Mesenchymal stem cell (in vitro differentiated cells and primary cell): ENCODE results near the gene SKIDA1.
"Not testable (repeated sequence)": the region's sequence is repeated elsewhere in the genome, so short reads cannot be mapped to it uniquely, and the experiment has no call there.

Experiments
- DNase-seq: peaks from one replicate; pipeline ENCODE4 v3.0.0-alpha.2; 2013
- H2AFZ ChIP-seq: one replicate; pipeline ENCODE4 v1.6.1; 2013; ENCODE audit warnings: low read depth, mild to moderate bottlenecking, control low read depth, inconsistent platforms, low read length, moderate library complexity
- H2AK5ac ChIP-seq: 2 replicates; pipeline ENCODE4 v1.6.1; 2013; ENCODE audit warnings: low read length, moderate library complexity, mild to moderate bottlenecking, inconsistent platforms; ENCODE audit not compliant: severe bottlenecking
- H2BK120ac ChIP-seq: one replicate; pipeline ENCODE4 v1.6.1; 2013; ENCODE audit warnings: low read depth, mild to moderate bottlenecking, inconsistent platforms, low read length, moderate library complexity
- H2BK12ac ChIP-seq, 2 experiments: one replicate each; pipeline ENCODE4 v1.6.1; 2013; ENCODE audit warnings: inconsistent platforms in 2 of 2, low read length in 2 of 2, mild to moderate bottlenecking in 2 of 2, moderate library complexity in 2 of 2, control low read depth in 1 of 2
- H2BK15ac ChIP-seq: one replicate; pipeline ENCODE4 v1.6.1; 2013; ENCODE audit warnings: mild to moderate bottlenecking, low read depth, inconsistent platforms; ENCODE audit not compliant: poor library complexity, severe bottlenecking
- H2BK5ac ChIP-seq: 2 replicates; pipeline ENCODE4 v1.6.1; 2013; ENCODE audit warnings: low read depth, mild to moderate bottlenecking, low read length, control low read depth, inconsistent platforms; ENCODE audit not compliant: poor library complexity, severe bottlenecking
- H3K14ac ChIP-seq, 2 experiments: one replicate each; pipeline ENCODE4 v1.6.1; 2013; ENCODE audit warnings: inconsistent platforms in 2 of 2, low read length in 2 of 2, control low read depth in 1 of 2, mild to moderate bottlenecking in 1 of 2, moderate library complexity in 1 of 2
- H3K18ac ChIP-seq, 2 experiments: one replicate each; pipeline ENCODE4 v1.6.1; 2013; ENCODE audit warnings: inconsistent platforms in 2 of 2, low read length in 2 of 2, control low read depth in 1 of 2, low read depth in 1 of 2, mild to moderate bottlenecking in 1 of 2
- H3K23ac ChIP-seq, 2 experiments: one replicate each; pipeline ENCODE4 v1.6.1; 2013; ENCODE audit warnings: inconsistent platforms in 2 of 2, low read length in 2 of 2, mild to moderate bottlenecking in 2 of 2, moderate library complexity in 2 of 2, control low read depth in 1 of 2
- H3K27ac ChIP-seq: 2 replicates; pipeline ENCODE4 v1.5.1; 2013; ENCODE audit warnings: mild to moderate bottlenecking, moderate library complexity, low read length, control low read depth, inconsistent platforms; ENCODE audit not compliant: poor library complexity, severe bottlenecking
- H3K27me3 ChIP-seq, 2 experiments: 2 replicates each; pipeline versions ENCODE4 v1.6.1 to v1.7.0; 2013; ENCODE audit warnings: low read length in 2 of 2, mild to moderate bottlenecking in 2 of 2, moderate library complexity in 2 of 2, control low read depth in 1 of 2, inconsistent platforms in 1 of 2; ENCODE audit not compliant: control insufficient read depth in 1 of 2, insufficient read depth in 1 of 2
- H3K36me3 ChIP-seq, 2 experiments: 2 replicates each; pipeline versions ENCODE4 v1.6.1 to v1.7.0; 2013; ENCODE audit warnings: low read length in 2 of 2, control low read depth in 1 of 2, inconsistent platforms in 1 of 2, low read depth in 1 of 2, mild to moderate bottlenecking in 1 of 2; ENCODE audit not compliant: insufficient read depth in 2 of 2, control insufficient read depth in 1 of 2
- H3K4ac ChIP-seq, 2 experiments: one replicate each; pipeline ENCODE4 v1.6.1; 2013; ENCODE audit warnings: inconsistent platforms in 2 of 2, low read length in 2 of 2, mild to moderate bottlenecking in 2 of 2, moderate library complexity in 2 of 2, control low read depth in 1 of 2, low read depth in 1 of 2
- H3K4me1 ChIP-seq: 2 replicates; pipeline ENCODE4 v1.6.1; 2013; ENCODE audit warnings: low read depth, low read length, control low read depth; ENCODE audit not compliant: control insufficient read depth, insufficient read depth
- H3K4me2 ChIP-seq: 2 replicates; pipeline ENCODE4 v1.6.1; 2013; ENCODE audit warnings: low read length, mild to moderate bottlenecking, inconsistent platforms; ENCODE audit not compliant: poor library complexity, severe bottlenecking
- H3K4me3 ChIP-seq, 2 experiments: 2 replicates each; pipeline versions ENCODE4 v1.5.1 to v1.7.0; 2013; ENCODE audit warnings: low read length in 2 of 2, mild to moderate bottlenecking in 2 of 2, control low read depth in 1 of 2, low read depth in 1 of 2; ENCODE audit not compliant: insufficient read depth in 1 of 2
- H3K79me1 ChIP-seq: replicated peaks from 2 replicates; pipeline ENCODE4 v1.6.1; 2013; ENCODE audit warnings: mild to moderate bottlenecking, control low read depth, low read length, inconsistent platforms; ENCODE audit not compliant: poor library complexity, severe bottlenecking
- H3K9ac ChIP-seq: 2 replicates; pipeline ENCODE4 v1.7.0; 2013; ENCODE audit warnings: mild to moderate bottlenecking, low read length, moderate library complexity
- H3K9me3 ChIP-seq: 2 replicates; pipeline ENCODE4 v1.7.0; 2013; ENCODE audit warnings: mild to moderate bottlenecking, low read length; ENCODE audit not compliant: control insufficient read depth
- H4K8ac ChIP-seq: one replicate; pipeline ENCODE4 v1.6.1; 2013; ENCODE audit warnings: inconsistent platforms, mild to moderate bottlenecking, low read length, moderate library complexity
- H4K91ac ChIP-seq: one replicate; pipeline ENCODE4 v1.6.1; 2013; ENCODE audit warnings: mild to moderate bottlenecking, low read length, inconsistent platforms
- WGBS: methylation state at CpG from one replicate; pipeline ENCODE4 v1.1.7; 2013; ENCODE audit warnings: mixed read lengths; 5-methylcytosine and 5-hydroxymethylcytosine counted together

The SKIDA1 gene

GRCh38 chr10:21558984-21559383, 33.5 kb upstream of the SKIDA1 start:
- not testable (repeated sequence) for H3K4me1 ChIP-seq, H3K4ac ChIP-seq, H4K8ac ChIP-seq, H3K9me3 ChIP-seq, DNase-seq, H2BK15ac ChIP-seq, H3K18ac ChIP-seq, H3K14ac ChIP-seq, H3K9ac ChIP-seq, H2BK12ac ChIP-seq, H2BK120ac ChIP-seq, H3K79me1 ChIP-seq, H3K4me2 ChIP-seq, H3K27ac ChIP-seq, H3K4me3 ChIP-seq, H3K27me3 ChIP-seq, H4K91ac ChIP-seq, H2BK5ac ChIP-seq, H3K23ac ChIP-seq, H2AFZ ChIP-seq, H2AK5ac ChIP-seq
- peaks cover 32 to 58% of the 10 kb centered on the region in 2 experiments for H3K36me3 ChIP-seq
- 99% methylated on average over 6 of the region's 7 CpGs for WGBS

- Histone ChIP-seq H2BK120ac (no peak overlapping the region), H2BK15ac (no peak overlapping the region), H2AK5ac (no peak overlapping the region), H3K79me1 (peaks cover 12% of the 10 kb centered on the region), H2AFZ (no peak overlapping the region), H3K4me2 (no peak overlapping the region), H3K27ac (no peak overlapping the region), H3K4me1 (peaks cover 3% of the 10 kb centered on the region), H3K27me3 (no peaks in the 10 kb centered on the region), H3K18ac (no peak overlapping the region), H3K9ac (no peak overlapping the region), H4K8ac (no peak overlapping the region), H3K9me3 (no peaks in the 10 kb centered on the region), H3K36me3 (peaks cover 41 to 78% of the 10 kb centered on the region in 2 experiments), H2BK5ac (no peak overlapping the region), H4K91ac (no peak overlapping the region), H2BK12ac (no peak overlapping the region), H3K4ac (no peak overlapping the region), H3K14ac (no peak overlapping the region), H3K4me3 (no peak overlapping the region), H3K23ac (no peak overlapping the region)
- no peak for DNase-seq
- WGBS = 92% methylated on average over 6 of the region's 8 CpGs
Measured at GRCh38 chr10:21556527-21556926, 31.0 kb upstream of the SKIDA1 start.

GRCh38 chr10:21552638-21553037, 27.2 kb upstream of the SKIDA1 start:
- H3K9me3 ChIP-seq = no peaks in the 10 kb centered on the region
- peaks cover 11% of the 10 kb centered on the region for H3K79me1 ChIP-seq
- WGBS = 94% methylated on average over 8 of the region's 8 CpGs
- no peaks in the 10 kb centered on the region for H3K27me3 ChIP-seq
- no peak overlapping the region for H3K14ac ChIP-seq
- H4K91ac ChIP-seq = no peak overlapping the region
- peaks cover 5% of the 10 kb centered on the region for H3K4me1 ChIP-seq
- no peak overlapping the region for H3K4ac ChIP-seq
- no peak overlapping the region for H2BK12ac ChIP-seq
- H2BK120ac ChIP-seq = no peak overlapping the region
- no peak overlapping the region for H2AFZ ChIP-seq
- no peak overlapping the region for H3K27ac ChIP-seq
- H4K8ac ChIP-seq = no peak overlapping the region
- no peak overlapping the region for H3K4me3 ChIP-seq
- H2BK15ac ChIP-seq = no peak overlapping the region
- no peak overlapping the region for H2AK5ac ChIP-seq
- H2BK5ac ChIP-seq = no peak overlapping the region
- H3K36me3 ChIP-seq = peaks cover 36 to 78% of the 10 kb centered on the region in 2 experiments
- no peak overlapping the region for H3K18ac ChIP-seq
- DNase-seq = no peak
- H3K4me2 ChIP-seq = no peak overlapping the region
- no peak overlapping the region for H3K23ac ChIP-seq
- no peak overlapping the region for H3K9ac ChIP-seq

GRCh38 chr10:21547246-21547645, 21.8 kb upstream of the SKIDA1 start:
- no peak overlapping the region for H3K18ac ChIP-seq
- no peak overlapping the region for H4K91ac ChIP-seq
- no peak overlapping the region for H3K14ac ChIP-seq
- no peak overlapping the region for H2AFZ ChIP-seq
- H2BK15ac ChIP-seq = no peak overlapping the region
- H3K9me3 ChIP-seq = no peaks in the 10 kb centered on the region
- no peak overlapping the region for H3K4me3 ChIP-seq
- DNase-seq = no peak
- no peaks in the 10 kb centered on the region for H3K27me3 ChIP-seq
- 100% methylated on average over 5 of the region's 6 CpGs for WGBS
- peaks cover 5% of the 10 kb centered on the region for H3K4me1 ChIP-seq
- no peak overlapping the region for H3K9ac ChIP-seq
- H2BK12ac ChIP-seq = no peak overlapping the region
- H3K79me1 ChIP-seq = peaks cover 16% of the 10 kb centered on the region
- no peak overlapping the region for H3K23ac ChIP-seq
- no peak overlapping the region for H4K8ac ChIP-seq
- no peak overlapping the region for H3K27ac ChIP-seq
- H2AK5ac ChIP-seq = no peak overlapping the region
- peaks cover 38 to 85% of the 10 kb centered on the region in 2 experiments for H3K36me3 ChIP-seq
- no peak overlapping the region for H3K4me2 ChIP-seq
- no peak overlapping the region for H3K4ac ChIP-seq
- no peak overlapping the region for H2BK120ac ChIP-seq
- no peak overlapping the region for H2BK5ac ChIP-seq
